GM12878 (cell line): ENCODE data around the gene PCDHGA5. TPM values are rescaled to one million over a fixed set of nuclear protein-coding genes. Genes with fewer than 3 reads are reported as not detected.

Experiments used
- CEBPB ChIP-seq, 2 experiments: fragments of 150-350 bp in 1 of 2; IDR thresholded peaks; 2 replicates each; pipeline ENCODE4 v1.6.1; 2012 to 2014; ENCODE audit warnings: low read depth in 2 of 2, low read length in 2 of 2, borderline replicate concordance in 1 of 2, inconsistent platforms in 1 of 2
- CHD1 ChIP-seq: IDR thresholded peaks from 2 replicates; pipeline ENCODE4 v1.6.1; 2012; ENCODE audit warnings: low read depth, low read length, improper control_type of control experiment
- EED ChIP-seq: sonication (generic); IDR thresholded peaks from 2 replicates; pipeline ENCODE4 v1.6.1; 2016; ENCODE audit warnings: antibody characterized with exemption, low read depth
- GABPA ChIP-seq: IDR thresholded peaks from 2 replicates; pipeline ENCODE4 v1.6.1; 2014; ENCODE audit warnings: antibody characterized with exemption, low read depth, mild to moderate bottlenecking, inconsistent platforms
- HCFC1 ChIP-seq: fragments of 150-350 bp; IDR thresholded peaks from 2 replicates; pipeline ENCODE4 v1.6.1; 2014; ENCODE audit warnings: low read length
- MEF2B ChIP-seq: fragments of 450-650 bp; IDR thresholded peaks from 2 replicates; pipeline ENCODE4 v1.6.1; 2018; ENCODE audit warnings: mild to moderate bottlenecking, moderate library complexity; ENCODE audit not compliant: partially characterized antibody, poor library complexity, severe bottlenecking
- MYB ChIP-seq: fragments of 150-350 bp; IDR thresholded peaks from 2 replicates; pipeline ENCODE4 v1.6.1; 2014; ENCODE audit warnings: mild to moderate bottlenecking, low read depth, low read length, borderline replicate concordance
- NFXL1 ChIP-seq: fragments of 450-650 bp; IDR thresholded peaks from 2 replicates; pipeline ENCODE4 v1.6.1; 2017; ENCODE audit warnings: antibody characterized with exemption, mild to moderate bottlenecking, borderline replicate concordance
- NFYB ChIP-seq: IDR thresholded peaks from 2 replicates; pipeline ENCODE4 v1.6.1; 2011; ENCODE audit warnings: low read depth, mild to moderate bottlenecking, low read length, improper control_type of control experiment, moderate library complexity; ENCODE audit not compliant: insufficient read depth
- NRF1 ChIP-seq: conservative IDR thresholded peaks from 2 replicates; pipeline ENCODE4 v1.6.1; 2011; ENCODE audit warnings: mild to moderate bottlenecking, low read depth, low read length, improper control_type of control experiment
- RAD21 ChIP-seq: IDR thresholded peaks from 2 replicates; pipeline ENCODE4 v1.6.1; 2011; ENCODE audit warnings: mild to moderate bottlenecking, low read depth, low read length, moderate library complexity; ENCODE audit not compliant: insufficient read depth
- RUNX3 ChIP-seq: IDR thresholded peaks from 2 replicates; pipeline ENCODE4 v1.6.1; 2012; ENCODE audit warnings: low read length, inconsistent platforms
- SREBF2 ChIP-seq: IDR thresholded peaks from 2 replicates; pipeline ENCODE4 v1.6.1; 2012; ENCODE audit warnings: mild to moderate bottlenecking, low read length
- SUPT20H ChIP-seq: IDR thresholded peaks from 2 replicates; pipeline ENCODE4 v1.6.1; 2011; ENCODE audit warnings: low read depth, mild to moderate bottlenecking, low read length, moderate library complexity, borderline replicate concordance; ENCODE audit not compliant: control insufficient read depth
- TARDBP ChIP-seq: IDR thresholded peaks from 2 replicates; pipeline ENCODE4 v1.6.1; 2016; ENCODE audit warnings: borderline replicate concordance
- TCF12 ChIP-seq: IDR thresholded peaks from 2 replicates; pipeline ENCODE4 v1.6.1; 2011; ENCODE audit warnings: low read depth, mild to moderate bottlenecking, low read length
- ZNF274 ChIP-seq: IDR thresholded peaks from one replicate; pipeline ENCODE4 v1.8.0; 2011; ENCODE audit not compliant: insufficient read length, insufficient read depth
- polyA plus RNA-seq, 11 experiments: library from polyadenylated mRNA; depleted of rRNA in 4 of 11; unstranded in 6 of 11; stranded (reverse) in 5 of 11; fragments of >200 nt; fragmentation: Nextera tagmentation in 4 of 11; fragmentation: Illumina TruSeq in 1 of 11; extraction: Ambion mirVana in 4 of 11; extraction: Trizol in 1 of 11; gene quantifications; 1 replicate in 1 of 11; 2 replicates in 10 of 11; pipeline versions ENCODE4 v1.2.1 to v1.2.3, GENCODE V29; 2011 to 2016; ENCODE audit warnings: inconsistent platforms in 2 of 11, missing spikeins in 2 of 11, low read depth in 1 of 11
- total RNA-seq, 4 experiments: library from RNA; depleted of rRNA in 3 of 4; stranded (reverse); fragments of >200 nt in 3 of 4; fragmentation: Illumina TruSeq in 1 of 4; extraction: Trizol in 1 of 4; gene quantifications; 2 replicates each; pipeline versions ENCODE4 v1.2.1 to v1.2.3, GENCODE V29; 2013 to 2021
- TF ChIP-seq, protein P1 (sequence below): fragments of 450-650 bp; IDR thresholded peaks from 2 replicates; pipeline ENCODE4 v1.6.1; 2017; ENCODE audit warnings: mild to moderate bottlenecking, moderate library complexity
- TF ChIP-seq, protein P2 (sequence below): IDR thresholded peaks from 2 replicates; pipeline ENCODE4 v1.6.1; 2011; ENCODE audit warnings: borderline replicate concordance, low read depth, mild to moderate bottlenecking, moderate library complexity, low read length; ENCODE audit not compliant: insufficient read depth, poor library complexity, severe bottlenecking
- TF ChIP-seq, protein P3 (sequence below): fragments of 450-650 bp; IDR thresholded peaks from 2 replicates; pipeline ENCODE4 v1.6.1; 2017; ENCODE audit warnings: mild to moderate bottlenecking, low read depth, inconsistent platforms; ENCODE audit not compliant: poor library complexity, severe bottlenecking
- TF ChIP-seq, protein P4 (sequence below): fragments of 450-650 bp; IDR thresholded peaks from 2 replicates; pipeline ENCODE4 v1.6.1; 2014; ENCODE audit warnings: mild to moderate bottlenecking

PCDHGA5 gene
- total and polyA plus RNA-seq, 10 of the 15 experiments (the other 5 are each of a cell fraction or from before 2014, with no cell fraction given) = 0.10 to 0.23 (median 0.16) TPM; not detected in 4

DNA sequence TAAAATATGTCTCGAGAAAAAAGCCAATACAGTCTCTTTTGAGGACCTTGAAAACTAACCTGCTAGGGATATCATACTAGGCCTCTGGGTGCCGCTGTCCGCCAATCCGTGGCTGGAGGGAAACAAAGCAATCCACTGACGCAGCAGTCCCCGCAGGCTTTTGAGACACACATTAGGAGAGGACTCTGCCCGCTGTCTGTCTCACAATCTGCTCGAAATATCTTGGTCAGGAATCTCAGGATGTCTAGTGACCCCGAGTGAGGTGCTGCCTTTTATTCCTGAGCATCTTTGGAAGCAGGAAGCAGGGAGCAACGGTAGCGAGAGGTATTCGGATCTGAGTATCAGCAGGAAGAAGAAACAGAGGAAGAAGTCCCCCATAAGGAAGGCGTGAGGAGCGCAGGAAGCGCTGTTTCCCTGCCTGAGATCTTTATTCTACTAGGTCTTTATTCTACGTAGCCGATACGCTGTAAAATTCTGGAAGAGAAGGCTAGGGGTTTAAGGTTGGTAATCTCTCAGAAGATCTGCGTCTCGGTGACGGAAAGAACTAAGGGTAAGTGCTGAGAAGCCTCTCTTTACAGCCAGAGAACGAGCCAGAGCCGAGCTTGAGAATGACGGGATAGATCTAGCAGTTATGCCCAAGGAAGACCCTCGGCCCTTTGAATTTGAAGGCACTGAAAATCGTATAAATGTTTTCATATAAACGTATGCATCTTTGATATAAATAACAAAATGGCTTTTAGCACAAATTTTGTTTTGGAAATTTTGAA, 37.7 kb upstream of the PCDHGA5 start (continued):
- TF ChIP-seq SUPT20H (no peak), GABPA (no peak), RAD21 (peak; percentile 78), EED (peak; percentile 48; the same call in 1 of the 2 replicates), SREBF2 (no peak), TCF12 (no peak), MEF2B (no peak), MYB (no peak), RUNX3 (peak; percentile 35; the same call in 1 of the 2 replicates), NRF1 (no peak), NFXL1 (no peak), CHD1 (no peak), CEBPB (IDR thresholded peaks at IDR 0.05; ENCODE audit: borderline replicate concordance in 1 of 2, low read depth in 2 of 2, low read length in 2 of 2) (no peak), NFYB (no peak), TARDBP (no peak), HCFC1 (no peak), ZNF274 (no peak)
- TF ChIP-seq, protein P1, sequence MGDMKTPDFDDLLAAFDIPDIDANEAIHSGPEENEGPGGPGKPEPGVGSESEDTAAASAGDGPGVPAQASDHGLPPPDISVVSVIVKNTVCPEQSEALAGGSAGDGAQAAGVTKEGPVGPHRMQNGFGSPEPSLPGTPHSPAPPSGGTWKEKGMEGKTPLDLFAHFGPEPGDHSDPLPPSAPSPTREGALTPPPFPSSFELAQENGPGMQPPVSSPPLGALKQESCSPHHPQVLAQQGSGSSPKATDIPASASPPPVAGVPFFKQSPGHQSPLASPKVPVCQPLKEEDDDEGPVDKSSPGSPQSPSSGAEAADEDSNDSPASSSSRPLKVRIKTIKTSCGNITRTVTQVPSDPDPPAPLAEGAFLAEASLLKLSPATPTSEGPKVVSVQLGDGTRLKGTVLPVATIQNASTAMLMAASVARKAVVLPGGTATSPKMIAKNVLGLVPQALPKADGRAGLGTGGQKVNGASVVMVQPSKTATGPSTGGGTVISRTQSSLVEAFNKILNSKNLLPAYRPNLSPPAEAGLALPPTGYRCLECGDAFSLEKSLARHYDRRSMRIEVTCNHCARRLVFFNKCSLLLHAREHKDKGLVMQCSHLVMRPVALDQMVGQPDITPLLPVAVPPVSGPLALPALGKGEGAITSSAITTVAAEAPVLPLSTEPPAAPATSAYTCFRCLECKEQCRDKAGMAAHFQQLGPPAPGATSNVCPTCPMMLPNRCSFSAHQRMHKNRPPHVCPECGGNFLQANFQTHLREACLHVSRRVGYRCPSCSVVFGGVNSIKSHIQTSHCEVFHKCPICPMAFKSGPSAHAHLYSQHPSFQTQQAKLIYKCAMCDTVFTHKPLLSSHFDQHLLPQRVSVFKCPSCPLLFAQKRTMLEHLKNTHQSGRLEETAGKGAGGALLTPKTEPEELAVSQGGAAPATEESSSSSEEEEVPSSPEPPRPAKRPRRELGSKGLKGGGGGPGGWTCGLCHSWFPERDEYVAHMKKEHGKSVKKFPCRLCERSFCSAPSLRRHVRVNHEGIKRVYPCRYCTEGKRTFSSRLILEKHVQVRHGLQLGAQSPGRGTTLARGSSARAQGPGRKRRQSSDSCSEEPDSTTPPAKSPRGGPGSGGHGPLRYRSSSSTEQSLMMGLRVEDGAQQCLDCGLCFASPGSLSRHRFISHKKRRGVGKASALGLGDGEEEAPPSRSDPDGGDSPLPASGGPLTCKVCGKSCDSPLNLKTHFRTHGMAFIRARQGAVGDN = no peak
- TF ChIP-seq, protein P2, sequence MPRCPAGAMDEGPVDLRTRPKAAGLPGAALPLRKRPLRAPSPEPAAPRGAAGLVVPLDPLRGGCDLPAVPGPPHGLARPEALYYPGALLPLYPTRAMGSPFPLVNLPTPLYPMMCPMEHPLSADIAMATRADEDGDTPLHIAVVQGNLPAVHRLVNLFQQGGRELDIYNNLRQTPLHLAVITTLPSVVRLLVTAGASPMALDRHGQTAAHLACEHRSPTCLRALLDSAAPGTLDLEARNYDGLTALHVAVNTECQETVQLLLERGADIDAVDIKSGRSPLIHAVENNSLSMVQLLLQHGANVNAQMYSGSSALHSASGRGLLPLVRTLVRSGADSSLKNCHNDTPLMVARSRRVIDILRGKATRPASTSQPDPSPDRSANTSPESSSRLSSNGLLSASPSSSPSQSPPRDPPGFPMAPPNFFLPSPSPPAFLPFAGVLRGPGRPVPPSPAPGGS = no peak
- TF ChIP-seq, protein P3, sequence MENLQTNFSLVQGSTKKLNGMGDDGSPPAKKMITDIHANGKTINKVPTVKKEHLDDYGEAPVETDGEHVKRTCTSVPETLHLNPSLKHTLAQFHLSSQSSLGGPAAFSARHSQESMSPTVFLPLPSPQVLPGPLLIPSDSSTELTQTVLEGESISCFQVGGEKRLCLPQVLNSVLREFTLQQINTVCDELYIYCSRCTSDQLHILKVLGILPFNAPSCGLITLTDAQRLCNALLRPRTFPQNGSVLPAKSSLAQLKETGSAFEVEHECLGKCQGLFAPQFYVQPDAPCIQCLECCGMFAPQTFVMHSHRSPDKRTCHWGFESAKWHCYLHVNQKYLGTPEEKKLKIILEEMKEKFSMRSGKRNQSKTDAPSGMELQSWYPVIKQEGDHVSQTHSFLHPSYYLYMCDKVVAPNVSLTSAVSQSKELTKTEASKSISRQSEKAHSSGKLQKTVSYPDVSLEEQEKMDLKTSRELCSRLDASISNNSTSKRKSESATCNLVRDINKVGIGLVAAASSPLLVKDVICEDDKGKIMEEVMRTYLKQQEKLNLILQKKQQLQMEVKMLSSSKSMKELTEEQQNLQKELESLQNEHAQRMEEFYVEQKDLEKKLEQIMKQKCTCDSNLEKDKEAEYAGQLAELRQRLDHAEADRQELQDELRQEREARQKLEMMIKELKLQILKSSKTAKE = no peak
- TF ChIP-seq, protein P4, sequence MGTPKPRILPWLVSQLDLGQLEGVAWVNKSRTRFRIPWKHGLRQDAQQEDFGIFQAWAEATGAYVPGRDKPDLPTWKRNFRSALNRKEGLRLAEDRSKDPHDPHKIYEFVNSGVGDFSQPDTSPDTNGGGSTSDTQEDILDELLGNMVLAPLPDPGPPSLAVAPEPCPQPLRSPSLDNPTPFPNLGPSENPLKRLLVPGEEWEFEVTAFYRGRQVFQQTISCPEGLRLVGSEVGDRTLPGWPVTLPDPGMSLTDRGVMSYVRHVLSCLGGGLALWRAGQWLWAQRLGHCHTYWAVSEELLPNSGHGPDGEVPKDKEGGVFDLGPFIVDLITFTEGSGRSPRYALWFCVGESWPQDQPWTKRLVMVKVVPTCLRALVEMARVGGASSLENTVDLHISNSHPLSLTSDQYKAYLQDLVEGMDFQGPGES = no peak
